SK-N-MC (cell line): ENCODE measurements around the gene MBOAT7.

ENCODE experiments used
- EZH2 ChIP-seq: fragments of 200-600 bp; sonication (generic); IDR thresholded peaks from one replicate; pipeline ENCODE4 v1.6.1; 2017; ENCODE audit warnings: antibody characterized with exemption
- FOXP2 ChIP-seq: optimal IDR thresholded peaks from 2 replicates; pipeline ENCODE3; 2011; ENCODE audit warnings: mild to moderate bottlenecking, moderate library complexity; ENCODE audit not compliant: insufficient read depth; ENCODE audit errors: extremely low read length, control extremely low read depth
- POLR2AphosphoS5 ChIP-seq: IDR thresholded peaks from 2 replicates; pipeline ENCODE4 v1.6.1; 2012; ENCODE audit warnings: mild to moderate bottlenecking, low read depth, low read length, borderline replicate concordance

GRCh38 chr19:54216869-54217268 is 27.5 kb upstream of the MBOAT7 start:
- TF ChIP-seq EZH2 (no peak), POLR2AphosphoS5 (no peak), FOXP2 (no peak)
